Cardiac muscle cell (in vitro differentiated cells and primary cell): ENCODE data around the gene GATA2. TPM values are rescaled to one million over a fixed set of nuclear protein-coding genes. Genes with fewer than 3 reads are reported as not detected.

Experiments used
- DNase-seq, 2 donors: peaks; one replicate each; pipeline versions ENCODE4 v3.0.0 to v3.0.0-alpha.2; 2010 to 2017; ENCODE audit warnings: low read depth in 1 of 2, low spot score in 1 of 2
- H3K27ac ChIP-seq: fragments of 200-600 bp; sonication (generic); 2 replicates; pipeline ENCODE4 v1.5.1; 2016
- H3K27me3 ChIP-seq: fragments of 200-600 bp; sonication (generic); 2 replicates; pipeline ENCODE4 v1.6.0; 2016; ENCODE audit warnings: control low read depth
- H3K36me3 ChIP-seq: fragments of 200-600 bp; sonication (generic); 2 replicates; pipeline ENCODE4 v1.5.1; 2016; ENCODE audit warnings: control low read depth
- H3K4me1 ChIP-seq: fragments of 200-600 bp; sonication (generic); 2 replicates; pipeline ENCODE4 v1.8.1; 2017; ENCODE audit warnings: low read depth, mild to moderate bottlenecking, mixed run types
- H3K4me3 ChIP-seq: fragments of 200-600 bp; sonication (generic); 2 replicates; pipeline ENCODE4 v1.5.1; 2016; ENCODE audit warnings: mild to moderate bottlenecking
- H3K9me3 ChIP-seq: fragments of 200-600 bp; sonication (generic); 2 replicates; pipeline ENCODE4 v1.5.1; 2017; ENCODE audit warnings: low read depth, mild to moderate bottlenecking, control low read depth
- CTCF ChIP-seq: IDR thresholded peaks from 2 replicates; pipeline ENCODE4 v1.5.1; 2012; ENCODE audit warnings: low read depth, mild to moderate bottlenecking, low read length
- polyA plus RNA-seq: library from polyadenylated mRNA; unstranded; fragments of >200 nt; fragmentation: Nextera tagmentation; extraction: Ambion mirVana; gene quantifications from 2 replicates; pipeline ENCODE4 v1.2.1, GENCODE V29; 2016
- total RNA-seq: library from RNA; depleted of rRNA; stranded (reverse); fragments of >200 nt; gene quantifications from 2 replicates; pipeline ENCODE4 v1.2.3, GENCODE V29; 2016

GATA2 gene
- total and polyA plus RNA-seq, 2 experiments from 2014 or later = 15.2 to 18.3 TPM

- Histone ChIP-seq H3K27ac (no peak overlapping the region), H3K27me3 (peaks cover 74% of the 10 kb centered on the region), H3K4me3 (no peak overlapping the region), H3K4me1 (peaks cover 22% of the 10 kb centered on the region), H3K36me3 (no peaks in the 10 kb centered on the region), H3K9me3 (no peaks in the 10 kb centered on the region)
- no peak for TF ChIP-seq CTCF
- DNase-seq = no peak
Measured at GRCh38 chr3:128480278-128480677, 12.7 kb downstream of the GATA2 start.

DNA sequence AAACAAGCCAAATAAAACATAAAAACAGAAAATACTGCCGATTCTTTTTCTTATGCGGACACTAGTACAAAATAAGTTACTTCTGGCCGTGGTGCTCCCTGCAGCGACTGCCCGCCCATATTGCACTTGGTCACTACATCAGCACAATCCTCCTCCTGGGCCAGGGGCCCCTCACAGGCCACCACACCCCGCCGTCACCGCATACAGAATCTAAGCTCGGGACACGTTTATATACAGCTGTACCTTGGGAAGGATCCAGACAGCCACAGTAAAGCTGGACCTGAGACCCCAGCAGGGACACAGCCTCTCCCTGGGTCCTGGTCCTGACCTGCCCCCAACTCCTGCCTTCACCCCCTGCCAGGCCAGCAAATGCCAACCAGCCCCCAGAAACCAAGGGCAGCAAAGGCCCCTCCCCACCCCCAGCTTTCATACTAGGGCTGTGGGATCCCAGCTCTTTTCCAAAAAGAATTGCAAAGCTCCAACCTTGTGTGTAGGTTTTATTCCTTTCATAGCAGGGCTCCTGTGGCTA is 13.4 kb downstream of the GATA2 start:
- Histone ChIP-seq H3K4me3 (no peak overlapping the region), H3K36me3 (no peaks in the 10 kb centered on the region), H3K4me1 (peaks cover 20% of the 10 kb centered on the region), H3K27me3 (peaks cover 74% of the 10 kb centered on the region), H3K9me3 (no peaks in the 10 kb centered on the region), H3K27ac (no peak overlapping the region)
- no peak for DNase-seq
- TF ChIP-seq CTCF = no peak

- H3K4me3 ChIP-seq = no peak overlapping the region
- H3K9me3 ChIP-seq = no peaks in the 10 kb centered on the region
- peaks cover 12% of the 10 kb centered on the region for H3K4me1 ChIP-seq
- H3K27ac ChIP-seq = no peak overlapping the region
- no peak for TF ChIP-seq CTCF
- no peaks in the 10 kb centered on the region for H3K36me3 ChIP-seq
- DNase-seq = no peak
- peaks cover 74% of the 10 kb centered on the region for H3K27me3 ChIP-seq
Measured at GRCh38 chr3:128478576-128479506, 14.2 kb downstream of the GATA2 start.

DNA sequence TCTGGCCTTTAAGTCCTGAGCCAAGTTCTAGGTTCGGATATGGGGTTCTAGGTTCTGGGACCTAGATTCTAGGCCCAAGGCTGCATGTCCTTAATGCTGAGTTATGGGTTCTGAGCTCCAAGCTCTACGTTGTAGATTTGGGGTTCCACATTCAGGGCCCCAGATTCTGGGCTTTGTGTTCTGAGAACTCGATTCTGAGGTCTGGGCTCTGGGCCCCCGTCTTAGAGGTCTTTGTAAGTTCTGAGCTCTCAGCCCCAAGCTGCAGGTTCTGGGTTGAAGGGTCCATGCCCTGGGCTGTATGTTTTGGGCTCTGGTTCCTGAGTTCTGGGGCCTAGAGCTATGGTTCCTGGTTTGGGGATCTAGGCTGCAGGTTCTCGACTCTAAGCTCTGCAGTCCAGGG is 16.3 kb downstream of the GATA2 start:
- Histone ChIP-seq H3K36me3 (no peaks in the 10 kb centered on the region), H3K27me3 (peaks cover 57% of the 10 kb centered on the region), H3K4me1 (no peaks in the 10 kb centered on the region), H3K27ac (no peak overlapping the region), H3K4me3 (no peak overlapping the region), H3K9me3 (no peaks in the 10 kb centered on the region)
- DNase-seq = no peak
- no peak for TF ChIP-seq CTCF

DNA sequence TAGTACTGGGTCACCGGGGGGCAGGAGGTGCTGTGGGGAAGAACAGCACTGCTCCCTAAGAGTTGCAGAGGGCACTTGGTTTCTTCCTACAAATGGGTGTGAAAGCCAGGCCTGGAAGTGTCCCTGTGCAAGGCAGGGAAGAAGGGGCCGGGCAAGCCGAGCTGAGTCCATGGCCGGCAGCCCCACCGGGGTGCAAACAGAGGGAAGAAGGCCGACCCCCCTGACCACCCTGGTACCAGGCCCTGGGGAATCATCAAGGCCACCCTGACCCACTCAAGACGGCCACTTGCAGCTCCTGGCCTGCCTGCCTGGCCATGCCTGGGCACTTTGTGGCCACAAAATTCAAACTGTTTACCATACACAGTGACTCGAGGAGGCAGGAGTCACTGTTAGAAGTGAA is 17.6 kb downstream of the GATA2 start:
- DNase-seq = no peak
- no peaks in the 10 kb centered on the region for H3K9me3 ChIP-seq
- H3K36me3 ChIP-seq = no peaks in the 10 kb centered on the region
- H3K27me3 ChIP-seq = peaks cover 44% of the 10 kb centered on the region
- no peak for TF ChIP-seq CTCF
- no peak overlapping the region for H3K27ac ChIP-seq
- no peaks in the 10 kb centered on the region for H3K4me1 ChIP-seq
- H3K4me3 ChIP-seq = no peak overlapping the region
